ENCODE measurements around the gene CASR.

Gene CASR

DNA sequence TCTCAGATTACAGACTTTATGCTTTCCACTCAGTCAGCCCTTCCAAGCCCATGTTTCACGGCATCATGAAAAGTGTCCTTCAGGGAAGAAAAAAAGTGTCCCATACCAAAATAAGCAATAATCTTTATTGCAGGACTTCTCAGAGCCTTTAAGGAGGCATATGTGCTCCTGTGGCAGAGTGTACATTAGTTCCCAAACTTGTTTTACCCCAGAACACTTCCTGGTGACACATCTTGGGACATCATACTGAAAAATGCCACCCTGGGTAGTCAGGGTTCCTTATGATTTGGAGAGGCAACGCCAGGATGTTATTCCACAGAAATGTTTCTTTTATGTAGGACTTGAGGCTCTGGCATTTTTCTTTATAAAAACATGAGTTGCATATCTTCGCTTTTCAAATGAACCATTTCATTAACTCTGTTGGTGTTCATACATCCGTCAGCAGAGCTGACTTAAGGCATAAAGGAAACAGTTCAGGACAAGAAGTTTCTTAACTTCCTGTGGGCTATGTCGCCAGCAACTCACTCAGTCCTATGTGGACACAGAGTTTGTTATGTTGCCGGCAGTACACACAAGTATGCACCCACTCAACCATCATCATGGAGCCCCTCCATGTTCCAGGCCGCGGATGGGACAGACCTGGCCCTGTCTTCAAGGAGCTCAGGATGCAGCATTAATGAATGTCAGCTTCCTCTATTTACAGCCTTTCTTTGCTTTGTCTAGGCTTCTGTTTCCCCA, 63.8 kb downstream of the CASR start:
- no peak for FAIRE-seq
- TF ChIP-seq, protein P1, sequence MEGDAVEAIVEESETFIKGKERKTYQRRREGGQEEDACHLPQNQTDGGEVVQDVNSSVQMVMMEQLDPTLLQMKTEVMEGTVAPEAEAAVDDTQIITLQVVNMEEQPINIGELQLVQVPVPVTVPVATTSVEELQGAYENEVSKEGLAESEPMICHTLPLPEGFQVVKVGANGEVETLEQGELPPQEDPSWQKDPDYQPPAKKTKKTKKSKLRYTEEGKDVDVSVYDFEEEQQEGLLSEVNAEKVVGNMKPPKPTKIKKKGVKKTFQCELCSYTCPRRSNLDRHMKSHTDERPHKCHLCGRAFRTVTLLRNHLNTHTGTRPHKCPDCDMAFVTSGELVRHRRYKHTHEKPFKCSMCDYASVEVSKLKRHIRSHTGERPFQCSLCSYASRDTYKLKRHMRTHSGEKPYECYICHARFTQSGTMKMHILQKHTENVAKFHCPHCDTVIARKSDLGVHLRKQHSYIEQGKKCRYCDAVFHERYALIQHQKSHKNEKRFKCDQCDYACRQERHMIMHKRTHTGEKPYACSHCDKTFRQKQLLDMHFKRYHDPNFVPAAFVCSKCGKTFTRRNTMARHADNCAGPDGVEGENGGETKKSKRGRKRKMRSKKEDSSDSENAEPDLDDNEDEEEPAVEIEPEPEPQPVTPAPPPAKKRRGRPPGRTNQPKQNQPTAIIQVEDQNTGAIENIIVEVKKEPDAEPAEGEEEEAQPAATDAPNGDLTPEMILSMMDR (IDR thresholded peaks at IDR 0.05; ENCODE audit: insufficient read depth, missing control alignments): no peak
- DNase-seq (ENCODE audit: insufficient read length, low spot score): no peak

DNA sequence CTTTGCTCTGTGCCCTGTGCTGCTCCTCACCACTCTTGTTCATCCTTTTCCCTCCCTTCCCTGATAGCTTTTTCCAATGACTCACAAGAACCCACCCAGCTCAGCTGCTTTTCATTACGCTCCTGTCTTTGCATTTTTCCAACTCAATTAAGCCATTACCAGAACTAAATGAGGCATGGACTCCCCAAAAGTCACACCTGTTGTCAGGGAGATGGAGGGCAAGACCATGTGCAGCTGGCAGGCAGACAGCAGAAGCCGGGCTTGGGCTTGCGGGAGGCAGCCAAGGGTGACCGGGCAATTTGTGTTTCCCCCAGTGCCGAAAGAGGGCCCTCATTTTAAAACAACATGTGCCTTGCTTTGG, 64.3 kb downstream of the CASR start:
- no peak for DNase-seq (ENCODE audit: insufficient read length, low spot score)
- FAIRE-seq: no peak
- TF ChIP-seq, protein P1 (IDR thresholded peaks at IDR 0.05; ENCODE audit: insufficient read depth, missing control alignments): no peak

DNA sequence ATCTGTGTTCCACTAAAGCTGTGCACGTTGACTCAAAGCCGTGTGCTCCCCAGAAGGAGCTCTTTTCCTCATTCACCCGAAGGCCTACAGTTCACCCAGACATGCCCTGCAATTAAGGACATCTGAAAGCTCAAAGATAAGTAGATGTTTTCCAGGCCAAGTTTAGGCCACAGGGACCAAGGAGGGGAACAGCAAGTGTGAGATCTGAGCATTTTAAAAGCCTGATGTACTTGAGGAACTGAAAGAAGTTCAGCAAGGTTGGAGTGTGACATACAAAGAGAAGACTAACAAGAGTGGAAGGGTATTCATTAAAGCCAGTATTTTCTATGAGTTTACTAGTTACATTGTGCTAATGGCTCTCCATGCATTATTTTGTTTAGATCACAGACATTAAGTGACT, 68.0 kb downstream of the CASR start:
- DNase-seq (ENCODE audit: insufficient read length, low spot score): no peak
- TF ChIP-seq, protein P1 (IDR thresholded peaks at IDR 0.05; ENCODE audit: insufficient read depth, missing control alignments): no peak
- no peak for FAIRE-seq

- no peak for DNase-seq (ENCODE audit: insufficient read length, low spot score)
- TF ChIP-seq, protein P1 (IDR thresholded peaks at IDR 0.05; ENCODE audit: insufficient read depth, missing control alignments): no peak
Measured at GRCh38 chr3:122253581-122253980, 70.1 kb downstream of the CASR start.

GRCh38 chr3:122255757-122256439, 72.4 kb downstream of the CASR start:
- FAIRE-seq (no peak), DNase-seq (ENCODE audit: insufficient read length, low spot score) (no peak)
- TF ChIP-seq, protein P1 (IDR thresholded peaks at IDR 0.05; ENCODE audit: insufficient read depth, missing control alignments): no peak

More at GRCh38 chr3:122253581-122253980, 70.1 kb downstream of the CASR start:
- FAIRE-seq: no peak

DNA sequence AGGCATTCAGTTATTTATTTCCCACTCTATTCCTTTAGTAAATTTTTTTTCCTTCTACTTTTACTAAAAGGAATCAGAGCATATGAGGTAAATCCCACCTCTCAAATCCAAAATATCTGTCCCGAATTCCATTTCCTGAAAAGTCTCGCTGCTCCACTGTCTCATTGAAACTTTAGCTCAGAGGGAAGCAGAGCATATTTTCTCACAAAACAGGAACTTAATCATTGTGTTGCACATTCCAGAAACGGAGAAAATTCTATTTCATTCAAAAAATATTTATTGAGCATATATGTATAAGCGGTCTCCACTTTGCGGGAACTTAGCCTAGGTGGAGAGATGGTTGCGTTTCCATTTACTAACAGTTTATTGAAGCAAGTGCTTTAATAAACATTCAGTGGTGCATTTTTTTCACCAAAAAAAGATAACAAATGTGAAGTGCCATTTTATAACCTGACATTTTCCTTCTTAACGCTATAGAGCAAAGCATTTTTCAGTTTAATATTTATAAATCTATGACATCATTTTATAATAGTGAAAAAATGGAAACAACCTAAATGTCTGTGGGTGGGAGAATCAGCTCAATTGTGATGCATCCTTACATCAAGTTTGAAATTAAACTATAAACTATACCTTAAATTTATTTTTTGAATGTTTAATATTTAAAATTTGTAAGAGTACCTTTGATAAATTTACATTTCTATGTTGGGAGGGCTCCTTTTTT, 74.3 kb downstream of the CASR start:
- TF ChIP-seq, protein P1 (IDR thresholded peaks at IDR 0.05; ENCODE audit: insufficient read depth, missing control alignments): no peak
- no peak for DNase-seq (ENCODE audit: insufficient read length, low spot score)
- FAIRE-seq: no peak
